Measurements from ENCODE around the gene UPF2. TPM values are rescaled to one million over a fixed set of nuclear protein-coding genes. Genes with fewer than 3 reads are reported as not detected.

Gene UPF2
- total and polyA plus RNA-seq, 10 of the 15 experiments (the other 5 are each of a cell fraction or from before 2014, with no cell fraction given) = 21.0 to 44.4 (median 25.9) TPM

DNA sequence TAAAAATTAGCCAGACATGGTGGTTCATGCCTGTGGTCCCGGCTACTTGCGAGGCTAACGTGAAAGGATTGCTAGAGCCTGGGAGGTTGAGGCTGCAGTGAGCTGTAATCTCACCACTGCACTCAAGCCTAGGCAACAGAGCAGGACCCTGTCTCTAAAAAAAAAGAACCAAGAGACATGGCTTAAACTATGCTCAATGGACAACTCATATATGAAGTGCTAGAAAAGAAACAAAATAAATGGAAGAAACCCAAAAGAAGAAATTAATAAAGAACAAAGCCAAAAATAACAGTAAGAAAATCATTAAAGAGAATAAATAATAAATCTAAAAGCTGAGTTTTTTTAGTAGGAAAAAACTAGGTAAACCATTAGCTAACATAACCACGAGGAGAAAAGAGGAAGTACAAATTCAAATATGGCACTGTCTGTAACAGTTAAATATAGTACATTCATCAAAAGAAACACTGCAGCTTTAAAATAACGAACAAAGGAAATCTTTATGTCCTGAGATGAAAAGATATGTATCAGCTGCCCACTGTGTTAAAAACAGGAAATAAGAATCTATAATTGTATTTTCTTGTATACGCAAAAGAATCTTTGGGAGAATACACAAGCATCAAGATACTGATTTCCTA lies 48.7 kb downstream of the UPF2 start (continued):
- TF ChIP-seq, protein P1, sequence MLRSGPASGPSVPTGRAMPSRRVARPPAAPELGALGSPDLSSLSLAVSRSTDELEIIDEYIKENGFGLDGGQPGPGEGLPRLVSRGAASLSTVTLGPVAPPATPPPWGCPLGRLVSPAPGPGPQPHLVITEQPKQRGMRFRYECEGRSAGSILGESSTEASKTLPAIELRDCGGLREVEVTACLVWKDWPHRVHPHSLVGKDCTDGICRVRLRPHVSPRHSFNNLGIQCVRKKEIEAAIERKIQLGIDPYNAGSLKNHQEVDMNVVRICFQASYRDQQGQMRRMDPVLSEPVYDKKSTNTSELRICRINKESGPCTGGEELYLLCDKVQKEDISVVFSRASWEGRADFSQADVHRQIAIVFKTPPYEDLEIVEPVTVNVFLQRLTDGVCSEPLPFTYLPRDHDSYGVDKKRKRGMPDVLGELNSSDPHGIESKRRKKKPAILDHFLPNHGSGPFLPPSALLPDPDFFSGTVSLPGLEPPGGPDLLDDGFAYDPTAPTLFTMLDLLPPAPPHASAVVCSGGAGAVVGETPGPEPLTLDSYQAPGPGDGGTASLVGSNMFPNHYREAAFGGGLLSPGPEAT (IDR thresholded peaks at IDR 0.05; ENCODE audit: low read depth) = peak; percentile 58; the same call in 1 of the 2 replicates
- no peak for TF ChIP-seq IRF4 (IDR thresholded peaks at IDR 0.05; ENCODE audit: low read depth, low read length)
- TF ChIP-seq, protein P2, sequence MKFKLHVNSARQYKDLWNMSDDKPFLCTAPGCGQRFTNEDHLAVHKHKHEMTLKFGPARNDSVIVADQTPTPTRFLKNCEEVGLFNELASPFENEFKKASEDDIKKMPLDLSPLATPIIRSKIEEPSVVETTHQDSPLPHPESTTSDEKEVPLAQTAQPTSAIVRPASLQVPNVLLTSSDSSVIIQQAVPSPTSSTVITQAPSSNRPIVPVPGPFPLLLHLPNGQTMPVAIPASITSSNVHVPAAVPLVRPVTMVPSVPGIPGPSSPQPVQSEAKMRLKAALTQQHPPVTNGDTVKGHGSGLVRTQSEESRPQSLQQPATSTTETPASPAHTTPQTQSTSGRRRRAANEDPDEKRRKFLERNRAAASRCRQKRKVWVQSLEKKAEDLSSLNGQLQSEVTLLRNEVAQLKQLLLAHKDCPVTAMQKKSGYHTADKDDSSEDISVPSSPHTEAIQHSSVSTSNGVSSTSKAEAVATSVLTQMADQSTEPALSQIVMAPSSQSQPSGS (IDR thresholded peaks at IDR 0.05; ENCODE audit: low read length) = peak; percentile 16; the same call in 1 of the 2 replicates
- TF ChIP-seq MEF2A (IDR thresholded peaks at IDR 0.05; ENCODE audit: insufficient read depth, low read depth, low read length) = peak; percentile 70; the same call in 1 of the 2 replicates
- TF ChIP-seq MXI1 (IDR thresholded peaks at IDR 0.05; ENCODE audit: low read depth, low read length) = 0 out of 2 replicates have a peak, but pooled peaks have one; percentile 18
- peak; percentile 36; the same call in 1 of the 2 replicates for TF ChIP-seq CHD2 (IDR thresholded peaks at IDR 0.05; ENCODE audit: borderline replicate concordance, low read depth, low read length)
- TF ChIP-seq, protein P3, sequence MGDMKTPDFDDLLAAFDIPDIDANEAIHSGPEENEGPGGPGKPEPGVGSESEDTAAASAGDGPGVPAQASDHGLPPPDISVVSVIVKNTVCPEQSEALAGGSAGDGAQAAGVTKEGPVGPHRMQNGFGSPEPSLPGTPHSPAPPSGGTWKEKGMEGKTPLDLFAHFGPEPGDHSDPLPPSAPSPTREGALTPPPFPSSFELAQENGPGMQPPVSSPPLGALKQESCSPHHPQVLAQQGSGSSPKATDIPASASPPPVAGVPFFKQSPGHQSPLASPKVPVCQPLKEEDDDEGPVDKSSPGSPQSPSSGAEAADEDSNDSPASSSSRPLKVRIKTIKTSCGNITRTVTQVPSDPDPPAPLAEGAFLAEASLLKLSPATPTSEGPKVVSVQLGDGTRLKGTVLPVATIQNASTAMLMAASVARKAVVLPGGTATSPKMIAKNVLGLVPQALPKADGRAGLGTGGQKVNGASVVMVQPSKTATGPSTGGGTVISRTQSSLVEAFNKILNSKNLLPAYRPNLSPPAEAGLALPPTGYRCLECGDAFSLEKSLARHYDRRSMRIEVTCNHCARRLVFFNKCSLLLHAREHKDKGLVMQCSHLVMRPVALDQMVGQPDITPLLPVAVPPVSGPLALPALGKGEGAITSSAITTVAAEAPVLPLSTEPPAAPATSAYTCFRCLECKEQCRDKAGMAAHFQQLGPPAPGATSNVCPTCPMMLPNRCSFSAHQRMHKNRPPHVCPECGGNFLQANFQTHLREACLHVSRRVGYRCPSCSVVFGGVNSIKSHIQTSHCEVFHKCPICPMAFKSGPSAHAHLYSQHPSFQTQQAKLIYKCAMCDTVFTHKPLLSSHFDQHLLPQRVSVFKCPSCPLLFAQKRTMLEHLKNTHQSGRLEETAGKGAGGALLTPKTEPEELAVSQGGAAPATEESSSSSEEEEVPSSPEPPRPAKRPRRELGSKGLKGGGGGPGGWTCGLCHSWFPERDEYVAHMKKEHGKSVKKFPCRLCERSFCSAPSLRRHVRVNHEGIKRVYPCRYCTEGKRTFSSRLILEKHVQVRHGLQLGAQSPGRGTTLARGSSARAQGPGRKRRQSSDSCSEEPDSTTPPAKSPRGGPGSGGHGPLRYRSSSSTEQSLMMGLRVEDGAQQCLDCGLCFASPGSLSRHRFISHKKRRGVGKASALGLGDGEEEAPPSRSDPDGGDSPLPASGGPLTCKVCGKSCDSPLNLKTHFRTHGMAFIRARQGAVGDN (IDR thresholded peaks at IDR 0.05) = peak; percentile 76
- TF ChIP-seq EP300 (IDR thresholded peaks at IDR 0.05; ENCODE audit: borderline replicate concordance in 1 of 2, control insufficient read depth in 1 of 2, low read depth in 2 of 2, low read length in 2 of 2) = peak; percentile 54 to 71; a peak in 2 of 4 replicates
- no peak for TF ChIP-seq TCF12 (IDR thresholded peaks at IDR 0.05; ENCODE audit: low read depth, low read length)
- TF ChIP-seq, protein P4, sequence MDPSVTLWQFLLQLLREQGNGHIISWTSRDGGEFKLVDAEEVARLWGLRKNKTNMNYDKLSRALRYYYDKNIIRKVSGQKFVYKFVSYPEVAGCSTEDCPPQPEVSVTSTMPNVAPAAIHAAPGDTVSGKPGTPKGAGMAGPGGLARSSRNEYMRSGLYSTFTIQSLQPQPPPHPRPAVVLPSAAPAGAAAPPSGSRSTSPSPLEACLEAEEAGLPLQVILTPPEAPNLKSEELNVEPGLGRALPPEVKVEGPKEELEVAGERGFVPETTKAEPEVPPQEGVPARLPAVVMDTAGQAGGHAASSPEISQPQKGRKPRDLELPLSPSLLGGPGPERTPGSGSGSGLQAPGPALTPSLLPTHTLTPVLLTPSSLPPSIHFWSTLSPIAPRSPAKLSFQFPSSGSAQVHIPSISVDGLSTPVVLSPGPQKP (IDR thresholded peaks at IDR 0.05; ENCODE audit: low read depth, low read length) = peak; percentile 22; the same call in 1 of the 2 replicates
- TF ChIP-seq MEF2B (IDR thresholded peaks at IDR 0.05; ENCODE audit: partially characterized antibody, poor library complexity, severe bottlenecking) = peak; percentile 89
- no peak; the same call in 1 of the 2 replicates for TF ChIP-seq JUNB (IDR thresholded peaks at IDR 0.05)
- TF ChIP-seq, protein P5, sequence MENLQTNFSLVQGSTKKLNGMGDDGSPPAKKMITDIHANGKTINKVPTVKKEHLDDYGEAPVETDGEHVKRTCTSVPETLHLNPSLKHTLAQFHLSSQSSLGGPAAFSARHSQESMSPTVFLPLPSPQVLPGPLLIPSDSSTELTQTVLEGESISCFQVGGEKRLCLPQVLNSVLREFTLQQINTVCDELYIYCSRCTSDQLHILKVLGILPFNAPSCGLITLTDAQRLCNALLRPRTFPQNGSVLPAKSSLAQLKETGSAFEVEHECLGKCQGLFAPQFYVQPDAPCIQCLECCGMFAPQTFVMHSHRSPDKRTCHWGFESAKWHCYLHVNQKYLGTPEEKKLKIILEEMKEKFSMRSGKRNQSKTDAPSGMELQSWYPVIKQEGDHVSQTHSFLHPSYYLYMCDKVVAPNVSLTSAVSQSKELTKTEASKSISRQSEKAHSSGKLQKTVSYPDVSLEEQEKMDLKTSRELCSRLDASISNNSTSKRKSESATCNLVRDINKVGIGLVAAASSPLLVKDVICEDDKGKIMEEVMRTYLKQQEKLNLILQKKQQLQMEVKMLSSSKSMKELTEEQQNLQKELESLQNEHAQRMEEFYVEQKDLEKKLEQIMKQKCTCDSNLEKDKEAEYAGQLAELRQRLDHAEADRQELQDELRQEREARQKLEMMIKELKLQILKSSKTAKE (IDR thresholded peaks at IDR 0.05; ENCODE audit: low read depth, poor library complexity, severe bottlenecking) = peak; percentile 60

Data from GM12878 (cell line).